HL-60 (cell line): ENCODE measurements around the gene PIAS2.

Experiments used
- DNase-seq, 2 experiments: peaks; one replicate each; pipeline ENCODE4 v3.0.0-alpha.2; 2010 to 2020; ENCODE audit warnings: low read depth in 1 of 2, low spot score in 1 of 2
- H3K27ac ChIP-seq: fragments of 250-450 bp; sonication (Bioruptor Pico); replicated peaks from 2 replicates; pipeline ENCODE4 v1.5.1; 2020; ENCODE audit warnings: mild to moderate bottlenecking, moderate library complexity
- H3K27me3 ChIP-seq: fragments of 250-450 bp; sonication (Bioruptor Pico); 2 replicates; pipeline ENCODE4 v1.5.1; 2021; ENCODE audit warnings: mild to moderate bottlenecking, moderate library complexity; ENCODE audit not compliant: insufficient read depth, poor library complexity, severe bottlenecking
- H3K4me3 ChIP-seq: replicated peaks from 2 replicates; pipeline ENCODE4 v1.5.1; 2011; ENCODE audit warnings: mild to moderate bottlenecking, control low read depth, low read length; ENCODE audit not compliant: insufficient read depth
- GABPA ChIP-seq: IDR thresholded peaks from 2 replicates; pipeline ENCODE4 v1.6.1; 2012; ENCODE audit warnings: low read depth
- POLR2AphosphoS5 ChIP-seq: IDR thresholded peaks from 2 replicates; pipeline ENCODE4 v1.6.1; 2012; ENCODE audit warnings: low read depth
- SPI1 ChIP-seq: IDR thresholded peaks from 2 replicates; pipeline ENCODE4 v1.6.1; 2012; ENCODE audit warnings: low read depth, mild to moderate bottlenecking, borderline replicate concordance
- TF ChIP-seq, protein P1 (sequence below): IDR thresholded peaks from 2 replicates; pipeline ENCODE4 v1.6.1; 2012; ENCODE audit warnings: low read depth; ENCODE audit not compliant: insufficient replicate concordance
- TF ChIP-seq, protein P2 (sequence below): IDR thresholded peaks from one replicate; pipeline ENCODE4 v1.5.1; 2011; ENCODE audit warnings: low read length, control low read depth, inconsistent platforms; ENCODE audit not compliant: insufficient read depth

Gene PIAS2

DNA sequence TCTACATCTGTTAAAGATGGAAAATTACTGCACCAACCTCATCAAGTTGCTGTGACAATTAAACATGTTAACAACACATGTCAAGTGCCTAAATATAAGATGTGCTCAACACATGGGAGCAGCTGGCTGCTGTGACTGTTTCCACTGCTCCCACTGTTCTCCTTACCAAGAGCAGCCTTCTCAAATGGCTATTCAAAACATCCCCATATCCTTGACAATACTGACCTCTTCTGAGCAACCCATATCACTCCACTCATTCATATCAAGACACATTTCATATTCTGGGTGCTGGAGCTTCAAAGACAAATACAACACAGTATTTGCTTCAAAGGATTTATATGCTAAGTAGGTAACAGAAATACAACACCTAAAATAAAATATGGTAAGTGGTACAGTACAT, 60.3 kb downstream of the PIAS2 start:
- no peak for DNase-seq
- no peak overlapping the region for H3K4me3 ChIP-seq
- no peaks in the 10 kb centered on the region for H3K27me3 ChIP-seq
- H3K27ac ChIP-seq = no peak overlapping the region
- TF ChIP-seq, protein P1, sequence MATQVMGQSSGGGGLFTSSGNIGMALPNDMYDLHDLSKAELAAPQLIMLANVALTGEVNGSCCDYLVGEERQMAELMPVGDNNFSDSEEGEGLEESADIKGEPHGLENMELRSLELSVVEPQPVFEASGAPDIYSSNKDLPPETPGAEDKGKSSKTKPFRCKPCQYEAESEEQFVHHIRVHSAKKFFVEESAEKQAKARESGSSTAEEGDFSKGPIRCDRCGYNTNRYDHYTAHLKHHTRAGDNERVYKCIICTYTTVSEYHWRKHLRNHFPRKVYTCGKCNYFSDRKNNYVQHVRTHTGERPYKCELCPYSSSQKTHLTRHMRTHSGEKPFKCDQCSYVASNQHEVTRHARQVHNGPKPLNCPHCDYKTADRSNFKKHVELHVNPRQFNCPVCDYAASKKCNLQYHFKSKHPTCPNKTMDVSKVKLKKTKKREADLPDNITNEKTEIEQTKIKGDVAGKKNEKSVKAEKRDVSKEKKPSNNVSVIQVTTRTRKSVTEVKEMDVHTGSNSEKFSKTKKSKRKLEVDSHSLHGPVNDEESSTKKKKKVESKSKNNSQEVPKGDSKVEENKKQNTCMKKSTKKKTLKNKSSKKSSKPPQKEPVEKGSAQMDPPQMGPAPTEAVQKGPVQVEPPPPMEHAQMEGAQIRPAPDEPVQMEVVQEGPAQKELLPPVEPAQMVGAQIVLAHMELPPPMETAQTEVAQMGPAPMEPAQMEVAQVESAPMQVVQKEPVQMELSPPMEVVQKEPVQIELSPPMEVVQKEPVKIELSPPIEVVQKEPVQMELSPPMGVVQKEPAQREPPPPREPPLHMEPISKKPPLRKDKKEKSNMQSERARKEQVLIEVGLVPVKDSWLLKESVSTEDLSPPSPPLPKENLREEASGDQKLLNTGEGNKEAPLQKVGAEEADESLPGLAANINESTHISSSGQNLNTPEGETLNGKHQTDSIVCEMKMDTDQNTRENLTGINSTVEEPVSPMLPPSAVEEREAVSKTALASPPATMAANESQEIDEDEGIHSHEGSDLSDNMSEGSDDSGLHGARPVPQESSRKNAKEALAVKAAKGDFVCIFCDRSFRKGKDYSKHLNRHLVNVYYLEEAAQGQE = no peak
- TF ChIP-seq GABPA = no peak
- TF ChIP-seq SPI1 = no peak
- no peak for TF ChIP-seq POLR2AphosphoS5
- TF ChIP-seq, protein P2, sequence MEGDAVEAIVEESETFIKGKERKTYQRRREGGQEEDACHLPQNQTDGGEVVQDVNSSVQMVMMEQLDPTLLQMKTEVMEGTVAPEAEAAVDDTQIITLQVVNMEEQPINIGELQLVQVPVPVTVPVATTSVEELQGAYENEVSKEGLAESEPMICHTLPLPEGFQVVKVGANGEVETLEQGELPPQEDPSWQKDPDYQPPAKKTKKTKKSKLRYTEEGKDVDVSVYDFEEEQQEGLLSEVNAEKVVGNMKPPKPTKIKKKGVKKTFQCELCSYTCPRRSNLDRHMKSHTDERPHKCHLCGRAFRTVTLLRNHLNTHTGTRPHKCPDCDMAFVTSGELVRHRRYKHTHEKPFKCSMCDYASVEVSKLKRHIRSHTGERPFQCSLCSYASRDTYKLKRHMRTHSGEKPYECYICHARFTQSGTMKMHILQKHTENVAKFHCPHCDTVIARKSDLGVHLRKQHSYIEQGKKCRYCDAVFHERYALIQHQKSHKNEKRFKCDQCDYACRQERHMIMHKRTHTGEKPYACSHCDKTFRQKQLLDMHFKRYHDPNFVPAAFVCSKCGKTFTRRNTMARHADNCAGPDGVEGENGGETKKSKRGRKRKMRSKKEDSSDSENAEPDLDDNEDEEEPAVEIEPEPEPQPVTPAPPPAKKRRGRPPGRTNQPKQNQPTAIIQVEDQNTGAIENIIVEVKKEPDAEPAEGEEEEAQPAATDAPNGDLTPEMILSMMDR = no peak

DNA sequence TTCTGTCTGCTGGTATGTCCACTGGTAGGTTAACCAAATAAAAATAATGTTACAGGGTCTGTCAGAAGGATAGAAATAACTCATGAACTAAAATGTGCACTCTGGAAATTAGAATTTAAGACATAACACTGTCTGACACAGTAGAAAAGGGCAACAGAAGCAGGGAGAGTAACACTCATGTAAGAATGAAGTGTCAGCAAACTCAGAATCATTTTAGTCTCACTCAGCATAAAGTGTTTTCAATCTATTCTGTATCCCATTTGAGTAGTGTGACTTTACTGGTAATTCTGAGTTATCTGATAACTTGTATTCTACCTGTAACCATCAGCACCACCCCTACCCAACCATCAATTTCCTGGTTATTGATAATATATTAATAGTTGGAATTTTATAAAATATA, 68.3 kb downstream of the PIAS2 start:
- Histone ChIP-seq H3K27me3 (no peaks in the 10 kb centered on the region), H3K4me3 (no peak overlapping the region), H3K27ac (no peak overlapping the region)
- no peak for DNase-seq
- TF ChIP-seq POLR2AphosphoS5 (no peak), SPI1 (no peak), GABPA (no peak)
- TF ChIP-seq, protein P2 = no peak
- TF ChIP-seq, protein P1 = no peak

DNA sequence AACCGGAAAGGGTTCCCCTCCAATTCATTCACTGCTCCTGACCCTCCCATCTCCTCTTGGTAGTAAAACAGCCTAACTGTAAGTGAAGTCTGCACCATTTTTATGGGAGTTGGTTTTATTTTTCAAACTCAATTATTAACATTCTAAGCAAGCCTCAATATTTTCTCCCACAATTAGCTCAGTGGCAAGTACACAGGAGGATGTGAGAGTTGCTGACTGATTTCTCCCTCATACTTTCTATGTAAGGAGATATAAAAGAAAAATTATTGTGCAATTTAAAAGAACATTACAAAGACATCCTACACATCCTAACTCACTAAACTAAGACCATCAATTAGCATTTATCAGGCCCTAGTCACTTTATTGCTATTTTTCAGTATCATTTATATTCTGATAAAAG, 73.9 kb downstream of the PIAS2 start:
- Histone ChIP-seq H3K27me3 (no peaks in the 10 kb centered on the region), H3K4me3 (no peak overlapping the region), H3K27ac (no peak overlapping the region)
- no peak for DNase-seq
- no peak for TF ChIP-seq GABPA
- TF ChIP-seq, protein P1 = no peak
- TF ChIP-seq, protein P2 = no peak
- no peak for TF ChIP-seq SPI1
- no peak for TF ChIP-seq POLR2AphosphoS5
